Calu3 (cell line): ENCODE results near the gene ZBTB38. TPM values are rescaled to one million over a fixed set of nuclear protein-coding genes. Genes with fewer than 3 reads are reported as not detected.

ENCODE experiments used
- BruUV-seq: library from RNA; stranded (reverse); fragments of 400-500 nt; replicated peaks from 2 replicates; lab custom pipeline; 2021; lab: Mats Ljungman, UMichigan
- CTCF ChIA-PET: fragments of 300-600 bp; sonication (Branson Sonifier 250); formaldehyde crosslinking; loops from one replicate; lab custom pipeline; 2022; ENCODE audit warnings: antibody characterized with exemption; lab: Charles Lee
- DNase-seq: peaks from one replicate; pipeline ENCODE4 v3.0.0; 2022
- H3K27ac Mint-ChIP-seq: one replicate; pipeline ENCODE4 v1.8.0; 2022; ENCODE audit warnings: mixed read lengths; ENCODE audit not compliant: unreplicated experiment
- H3K27me3 Mint-ChIP-seq: one replicate; pipeline ENCODE4 v1.8.0; 2022; ENCODE audit warnings: mixed read lengths; ENCODE audit not compliant: unreplicated experiment
- H3K36me3 Mint-ChIP-seq: one replicate; pipeline ENCODE4 v1.8.0; 2022; ENCODE audit warnings: mild to moderate bottlenecking, moderate library complexity, mixed read lengths; ENCODE audit not compliant: insufficient read depth, unreplicated experiment
- H3K4me1 Mint-ChIP-seq: one replicate; pipeline ENCODE4 v1.8.0; 2022; ENCODE audit warnings: mild to moderate bottlenecking, low read depth, mixed read lengths; ENCODE audit not compliant: unreplicated experiment
- H3K4me3 Mint-ChIP-seq: one replicate; pipeline ENCODE4 v1.8.0; 2022; ENCODE audit warnings: mild to moderate bottlenecking, low read depth, moderate library complexity, mixed read lengths; ENCODE audit not compliant: unreplicated experiment
- H3K9me3 Mint-ChIP-seq: one replicate; pipeline ENCODE4 v1.8.0; 2022; ENCODE audit warnings: low read depth, mixed read lengths; ENCODE audit not compliant: unreplicated experiment
- CTCF ChIP-seq: fragments of 200-600 bp; IDR thresholded peaks from one replicate; pipeline ENCODE4 v1.8.0; 2022; ENCODE audit warnings: antibody characterized with exemption; ENCODE audit not compliant: unreplicated experiment
- intact Hi-C: fragments of 100-400 bp; cut with micrococcal nuclease; formaldehyde crosslinking; loops from one replicate; pipeline ENCODE4 v1.10.0; 2022; ENCODE audit not compliant: unreplicated experiment
- total RNA-seq: library from RNA; stranded (reverse); gene quantifications from 2 replicates; pipeline ENCODE4 v1.2.3, GENCODE V29; 2022

Gene ZBTB38
- total RNA-seq, 1 experiment from 2014 or later: 95.9 TPM

- BruUV-seq: no TSS peak
- CTCF ChIA-PET: no interaction called here
These were observed 30.9 kb downstream of the ZBTB38 start for GRCh38 chr3:141399200-141399599.

GRCh38 chr3:141400073-141400971 is 32.0 kb downstream of the ZBTB38 start:
- H3K4me1 Mint-ChIP-seq: no peaks in the 10 kb centered on the region
- H3K27ac Mint-ChIP-seq: no peak overlapping the region
- CTCF ChIA-PET: interaction anchor here (0.9 to 1.2 kb wide), 2 partner anchors 40 to 89 kb away, joined by 3 read pairs; no protein-coding TSS in a partner anchor

More at GRCh38 chr3:141399200-141399599, 30.9 kb downstream of the ZBTB38 start:
- Mint-ChIP-seq H3K4me1 (peaks cover 8% of the 10 kb centered on the region), H3K36me3 (peaks cover 13% of the 10 kb centered on the region), H3K27me3 (no peaks in the 10 kb centered on the region), H3K9me3 (peaks cover 3% of the 10 kb centered on the region), H3K27ac (no peak overlapping the region), H3K4me3 (no peak overlapping the region)
- no peak for DNase-seq
- intact Hi-C loops: no loop called here
- TF ChIP-seq CTCF: no peak

GRCh38 chr3:141401095-141401494 is 32.8 kb downstream of the ZBTB38 start:
- H3K4me3 Mint-ChIP-seq: no peak overlapping the region
- intact Hi-C loops: loop anchor here (2.0 to 5.0 kb wide), 2 partner anchors 30 to 36 kb away; no protein-coding TSS in a partner anchor
- DNase-seq: no peak
- no peak for TF ChIP-seq CTCF
- no TSS peak for BruUV-seq
- CTCF ChIA-PET: interaction anchor here (0.9 to 1.4 kb wide), 4 partner anchors 30 to 92 kb away, joined by 3 read pairs; no protein-coding TSS in a partner anchor
- peaks cover 19% of the 10 kb centered on the region for H3K36me3 Mint-ChIP-seq
- H3K9me3 Mint-ChIP-seq: peaks cover 3% of the 10 kb centered on the region
- no peaks in the 10 kb centered on the region for H3K27me3 Mint-ChIP-seq
- H3K4me1 Mint-ChIP-seq: no peaks in the 10 kb centered on the region
- no peak overlapping the region for H3K27ac Mint-ChIP-seq

More at GRCh38 chr3:141400073-141400971, 32.0 kb downstream of the ZBTB38 start:
- no peaks in the 10 kb centered on the region for H3K27me3 Mint-ChIP-seq
- TF ChIP-seq CTCF: no peak
- H3K4me3 Mint-ChIP-seq: no peak overlapping the region
- intact Hi-C loops: loop anchor here (2.0 to 5.0 kb wide), 2 partner anchors 30 to 37 kb away; no protein-coding TSS in a partner anchor
- H3K9me3 Mint-ChIP-seq: peaks cover 3% of the 10 kb centered on the region
- BruUV-seq: no TSS peak
- DNase-seq: no peak
- peaks cover 16% of the 10 kb centered on the region for H3K36me3 Mint-ChIP-seq

- Mint-ChIP-seq H3K27me3 (no peaks in the 10 kb centered on the region), H3K36me3 (peaks cover 17% of the 10 kb centered on the region), H3K4me1 (no peaks in the 10 kb centered on the region), H3K27ac (no peak overlapping the region), H3K4me3 (peak overlapping the region; percentile 49), H3K9me3 (no peaks in the 10 kb centered on the region)
- BruUV-seq: no TSS peak
- CTCF ChIA-PET: interaction anchor here (0.9 to 1.6 kb wide), 6 partner anchors 31 to 93 kb away, joined by 3 to 5 read pairs (median 3); no protein-coding TSS in a partner anchor
- intact Hi-C loops: loop anchor here (2.0 to 5.0 kb wide), 2 partner anchors 31 to 35 kb away; no protein-coding TSS in a partner anchor
- DNase-seq: peak; percentile 67
- TF ChIP-seq CTCF: no peak
These were observed 33.5 kb downstream of the ZBTB38 start for GRCh38 chr3:141401573-141402475.
